ENCODE measurements around the gene ARSA. TPM values are rescaled to one million over a fixed set of nuclear protein-coding genes. Genes with fewer than 3 reads are reported as not detected.
A peak's percentile ranks its signal among the peaks of the same experiment; 100 is the strongest.

ARSA gene
- total RNA-seq, 4 donors from 2014 or later: 23.3 to 51.8 (median 30.4) TPM

- no peak for TF ChIP-seq POLR2A (IDR thresholded peaks at IDR 0.05)
- TF ChIP-seq, protein P1, sequence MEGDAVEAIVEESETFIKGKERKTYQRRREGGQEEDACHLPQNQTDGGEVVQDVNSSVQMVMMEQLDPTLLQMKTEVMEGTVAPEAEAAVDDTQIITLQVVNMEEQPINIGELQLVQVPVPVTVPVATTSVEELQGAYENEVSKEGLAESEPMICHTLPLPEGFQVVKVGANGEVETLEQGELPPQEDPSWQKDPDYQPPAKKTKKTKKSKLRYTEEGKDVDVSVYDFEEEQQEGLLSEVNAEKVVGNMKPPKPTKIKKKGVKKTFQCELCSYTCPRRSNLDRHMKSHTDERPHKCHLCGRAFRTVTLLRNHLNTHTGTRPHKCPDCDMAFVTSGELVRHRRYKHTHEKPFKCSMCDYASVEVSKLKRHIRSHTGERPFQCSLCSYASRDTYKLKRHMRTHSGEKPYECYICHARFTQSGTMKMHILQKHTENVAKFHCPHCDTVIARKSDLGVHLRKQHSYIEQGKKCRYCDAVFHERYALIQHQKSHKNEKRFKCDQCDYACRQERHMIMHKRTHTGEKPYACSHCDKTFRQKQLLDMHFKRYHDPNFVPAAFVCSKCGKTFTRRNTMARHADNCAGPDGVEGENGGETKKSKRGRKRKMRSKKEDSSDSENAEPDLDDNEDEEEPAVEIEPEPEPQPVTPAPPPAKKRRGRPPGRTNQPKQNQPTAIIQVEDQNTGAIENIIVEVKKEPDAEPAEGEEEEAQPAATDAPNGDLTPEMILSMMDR (IDR thresholded peaks at IDR 0.05): no peak
- intact Hi-C loops (cut with DNase I; ENCODE audit: low total_unique reads): no loop called here
- peak in 1 of 2 donors; percentile 66 for DNase-seq (ENCODE audit: low spot score in 2 of 2)
- H3K4me3 ChIP-seq (ENCODE audit: low read depth, poor library complexity, severe bottlenecking): no peak overlapping the region
- whole genome bisulfite sequencing, 2 donors: 75 to 83% methylated on average over 5 of the region's 5 CpGs
Observed at GRCh38 chr22:50633086-50633485, 5.1 kb upstream of the ARSA start.

GRCh38 chr22:50630376-50630775 is 2.4 kb upstream of the ARSA start:
- TF ChIP-seq POLR2A (IDR thresholded peaks at IDR 0.05): no peak
- TF ChIP-seq, protein P1 (IDR thresholded peaks at IDR 0.05): no peak
- H3K4me3 ChIP-seq (ENCODE audit: low read depth, poor library complexity, severe bottlenecking): no peak overlapping the region
- DNase-seq (ENCODE audit: low spot score in 2 of 2): no peak
- 61 to 69% methylated on average over 5 of the region's 5 CpGs for WGBS, 2 donors
- intact Hi-C loops (cut with DNase I; ENCODE audit: low total_unique reads): no loop called here

- no peak for DNase-seq (ENCODE audit: low spot score in 2 of 2)
- H3K4me3 ChIP-seq (ENCODE audit: low read depth, poor library complexity, severe bottlenecking): peak overlapping the region; percentile 40
- 28 to 33% methylated on average over 16 of the region's 16 CpGs for WGBS, 2 donors
- intact Hi-C loops (cut with DNase I; ENCODE audit: low total_unique reads): no loop called here
- TF ChIP-seq, protein P1 (IDR thresholded peaks at IDR 0.05): peak in 1 of 3 donors; percentile 19
- no peak for TF ChIP-seq POLR2A (IDR thresholded peaks at IDR 0.05)
Observed at GRCh38 chr22:50628543-50629134, 687 bp upstream of the ARSA start.

DNA sequence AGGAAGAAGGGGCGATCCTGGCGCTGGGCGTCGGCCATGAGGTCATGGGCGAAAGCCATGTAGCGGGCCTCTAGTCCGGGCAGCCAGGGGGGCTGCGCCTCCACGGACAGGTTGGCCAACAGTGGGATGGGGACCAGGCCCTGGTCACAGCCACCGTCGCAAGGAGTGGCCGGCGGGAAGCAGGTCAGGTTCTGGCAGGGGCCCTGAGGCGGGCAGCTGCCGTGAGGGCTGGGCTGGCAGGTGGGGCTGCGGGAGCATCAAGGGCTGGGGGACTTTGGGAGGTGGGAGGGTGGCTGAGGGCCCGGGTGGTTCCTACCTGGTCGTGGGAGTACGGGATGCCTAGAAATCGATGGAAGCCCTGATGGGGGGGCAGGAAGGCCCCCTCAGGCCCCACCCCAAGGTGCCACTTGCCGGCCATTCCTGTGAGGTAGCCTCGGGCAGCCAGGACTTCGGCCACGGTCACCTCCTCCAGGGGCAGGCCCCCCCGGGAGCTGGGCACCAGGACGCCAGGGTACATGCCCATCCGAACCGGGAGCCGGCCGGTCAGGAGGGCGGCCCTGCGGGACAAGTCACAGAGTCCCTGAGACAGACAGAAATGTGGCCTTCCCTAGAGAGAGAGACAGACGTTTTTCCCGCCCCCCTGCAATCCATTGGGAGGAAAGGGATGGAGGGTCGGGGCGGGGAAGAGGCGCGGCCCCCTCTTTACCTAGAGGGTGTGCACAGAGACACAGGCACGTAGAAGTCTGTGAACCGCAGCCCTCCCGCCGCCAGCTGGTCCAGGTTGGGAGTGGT is 906 bp downstream of the ARSA start:
- no peak for TF ChIP-seq POLR2A (IDR thresholded peaks at IDR 0.05)
- TF ChIP-seq, protein P1 (IDR thresholded peaks at IDR 0.05): no peak
- intact Hi-C loops (cut with DNase I; ENCODE audit: low total_unique reads): no loop called here
- no peak for DNase-seq (ENCODE audit: low spot score in 2 of 2)
- peak overlapping the region; percentile 61 for H3K4me3 ChIP-seq (ENCODE audit: low read depth, poor library complexity, severe bottlenecking)
- WGBS, 2 donors: 63 to 69% methylated on average over 29 to 40 of the region's 42 CpGs

DNA sequence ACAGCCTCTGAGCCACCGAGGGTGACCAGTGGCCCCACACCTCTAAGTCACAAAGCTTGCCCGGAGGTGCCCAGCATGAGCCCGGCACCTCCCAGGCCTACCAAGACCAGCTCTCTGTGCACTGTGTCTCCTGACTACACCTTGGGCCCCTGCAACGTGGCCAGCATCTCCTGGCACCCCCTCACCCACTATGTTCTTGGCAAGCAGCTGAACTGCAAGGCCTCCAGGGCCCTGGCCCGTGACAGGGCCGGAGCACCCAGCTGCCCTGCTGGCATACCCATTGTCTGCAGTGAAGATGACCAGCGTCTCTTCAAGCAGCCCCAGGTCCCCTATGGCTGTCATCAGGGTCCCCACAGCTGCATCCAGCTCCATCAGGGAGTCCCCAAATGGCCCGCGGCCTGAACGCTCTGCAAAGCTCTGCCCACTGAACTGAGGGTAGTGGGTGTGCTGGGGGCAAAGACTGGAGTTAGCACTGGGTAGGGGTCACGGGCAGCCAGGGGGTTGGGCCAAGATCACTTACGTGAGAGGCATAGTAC is 1.6 kb downstream of the ARSA start:
- no peak for DNase-seq (ENCODE audit: low spot score in 2 of 2)
- no peak overlapping the region for H3K4me3 ChIP-seq (ENCODE audit: low read depth, poor library complexity, severe bottlenecking)
- WGBS, 2 donors: 83 to 89% methylated on average over 8 to 10 of the region's 12 CpGs
- TF ChIP-seq POLR2A (IDR thresholded peaks at IDR 0.05): no peak
- TF ChIP-seq, protein P1 (IDR thresholded peaks at IDR 0.05): no peak
- intact Hi-C loops (cut with DNase I; ENCODE audit: low total_unique reads): no loop called here
